Right kidney (tissue), 1 donor: ENCODE data around the gene NCAM1.
A peak's percentile ranks its signal among the peaks of the same experiment; 100 is the strongest.

ENCODE experiments used
- DNase-seq: peaks from one replicate; pipeline ENCODE4 v3.0.0-alpha.2; 2016

NCAM1 gene

DNA sequence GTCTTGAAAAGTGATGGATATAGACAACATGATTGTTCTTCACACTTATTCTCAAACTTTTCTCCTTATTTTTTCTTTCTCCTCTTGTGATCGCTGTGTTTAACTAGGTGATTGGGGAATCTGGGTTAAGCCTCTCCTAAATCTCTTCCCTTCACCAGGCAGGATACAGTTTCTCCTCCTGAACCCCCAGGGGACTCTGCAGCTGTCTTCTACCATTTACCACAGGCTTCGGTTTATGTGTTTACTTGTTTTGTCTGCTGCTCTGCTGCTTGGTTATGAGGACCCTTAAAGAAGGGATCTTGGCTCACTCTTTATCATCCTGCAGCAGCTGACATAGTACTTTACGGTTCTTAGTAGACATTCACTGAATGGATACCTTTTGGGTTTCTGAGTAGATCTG lies 124.2 kb downstream of the NCAM1 start:
- no peak for DNase-seq

DNA sequence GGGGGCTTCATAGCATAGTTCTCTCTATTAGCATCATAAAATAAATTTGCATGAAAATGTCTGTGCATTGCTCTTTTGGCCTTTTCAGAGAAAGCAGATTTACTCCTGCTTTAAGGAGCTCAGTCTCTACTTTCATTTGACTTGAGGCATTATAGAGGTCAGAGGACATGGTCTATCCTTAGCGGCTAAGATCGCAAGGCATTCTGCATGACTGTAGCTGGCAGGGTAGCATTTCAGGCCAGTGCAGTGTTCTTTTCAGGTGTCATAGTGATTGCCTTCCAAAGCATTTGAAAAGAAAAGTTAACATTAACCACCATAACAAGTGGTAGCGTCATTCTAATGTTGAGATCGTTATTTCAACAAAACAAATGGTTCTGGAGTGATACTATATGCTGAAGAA lies 126.5 kb downstream of the NCAM1 start:
- DNase-seq: no peak

DNA sequence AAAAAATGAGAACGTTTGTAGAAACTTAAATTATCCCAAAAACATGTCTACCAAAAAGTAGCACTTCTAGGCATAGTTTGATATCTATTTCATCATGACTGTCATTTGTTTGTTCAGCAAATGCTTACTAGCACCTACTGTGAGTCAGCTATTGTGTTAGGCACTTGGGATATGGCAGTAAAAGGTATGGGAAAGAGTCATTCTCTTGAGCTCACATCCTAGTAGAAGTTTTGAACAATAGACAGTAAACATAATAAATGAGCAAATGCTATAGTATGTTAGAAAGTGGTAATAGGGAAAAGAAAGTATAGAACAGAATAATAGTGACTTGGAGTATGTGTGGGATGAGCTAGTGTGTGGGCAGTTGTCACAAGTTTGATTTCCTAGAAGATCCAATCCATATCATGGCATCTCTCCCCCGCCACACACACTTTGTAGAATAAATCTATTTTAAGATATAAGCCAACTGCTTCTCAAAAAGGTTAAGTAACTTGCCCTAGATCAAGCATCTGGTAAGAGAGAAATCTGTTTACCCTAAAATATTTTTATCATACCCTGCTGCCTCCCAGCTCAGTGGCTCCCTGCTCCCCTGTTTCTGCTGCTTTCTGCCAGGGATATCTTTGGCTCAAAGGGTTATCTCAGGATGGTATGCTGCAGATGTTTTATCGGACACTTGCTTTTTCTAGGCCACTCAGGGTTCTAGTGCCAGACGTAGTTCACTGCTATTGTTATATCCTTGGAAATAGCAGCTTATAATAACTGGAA lies 129.7 kb downstream of the NCAM1 start:
- no peak for DNase-seq

- no peak for DNase-seq
Measured at GRCh38 chr11:113091481-113091780, 130.2 kb downstream of the NCAM1 start.

DNA sequence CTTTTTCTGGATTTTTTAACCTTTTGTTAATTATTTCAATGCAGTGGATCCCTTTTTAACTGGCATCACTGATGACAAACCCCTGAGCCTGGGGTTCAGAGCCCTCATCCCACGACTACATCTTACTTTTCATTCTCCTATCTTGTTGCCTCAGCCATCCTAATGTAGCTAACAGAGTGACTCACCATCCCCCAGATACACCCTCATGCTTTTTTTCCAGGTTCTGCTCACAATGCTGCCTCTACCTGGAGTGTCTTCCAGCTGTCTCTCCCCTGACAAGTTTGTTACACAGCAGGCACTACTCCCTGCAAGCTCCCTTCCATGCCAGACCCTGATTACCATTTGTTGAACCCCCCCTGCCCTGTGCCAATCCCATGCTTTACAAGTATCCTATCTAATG lies 135.4 kb downstream of the NCAM1 start:
- no peak for DNase-seq

GRCh38 chr11:113103932-113104690 lies 142.9 kb downstream of the NCAM1 start:
- no peak for DNase-seq

DNA sequence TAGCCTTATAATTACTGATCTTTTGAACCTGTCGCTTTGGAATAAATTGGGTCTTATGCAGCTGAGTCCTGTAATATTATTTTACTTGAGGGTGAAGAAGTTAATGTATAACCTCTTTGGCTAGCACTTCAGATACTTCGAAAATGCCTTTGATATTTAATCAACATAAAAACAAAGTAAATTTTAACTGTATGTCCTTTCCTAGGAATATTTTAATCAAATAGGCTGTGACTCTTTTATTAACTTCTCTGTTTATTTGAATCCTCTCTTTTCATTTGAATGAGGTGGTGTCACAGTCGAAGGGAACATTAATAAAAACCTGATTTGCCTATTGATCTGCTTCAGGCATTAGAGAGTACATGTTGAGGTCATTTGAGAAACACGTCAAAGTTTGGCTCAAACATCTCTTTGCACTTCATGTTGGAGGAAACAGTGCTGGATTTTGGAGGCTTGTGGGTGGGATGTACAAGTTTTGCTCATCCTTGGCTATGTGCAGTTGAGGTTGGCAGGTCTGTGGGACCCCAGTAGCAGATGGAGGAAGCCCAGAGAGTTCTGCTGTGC lies 143.6 kb downstream of the NCAM1 start:
- no peak for DNase-seq

DNA sequence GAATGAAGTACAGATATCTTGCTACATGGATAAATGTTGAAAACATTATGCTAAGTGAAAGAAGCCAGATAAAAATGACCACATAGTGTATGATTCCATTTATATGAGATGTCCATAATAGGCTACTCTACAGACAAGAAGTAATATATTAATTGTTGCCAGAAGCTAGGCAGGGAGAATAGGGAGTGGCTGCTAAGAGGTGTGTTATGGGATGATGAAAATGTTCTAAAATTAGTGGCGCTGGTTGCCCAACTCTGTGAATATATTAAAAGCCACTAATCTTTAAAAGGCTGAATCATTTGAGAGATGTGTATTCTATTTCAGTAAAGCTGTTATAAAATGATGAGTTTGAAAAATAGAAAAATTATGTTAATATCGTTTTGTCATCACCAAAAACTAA lies 144.4 kb downstream of the NCAM1 start:
- no peak for DNase-seq

GRCh38 chr11:113106507-113106906 lies 145.3 kb downstream of the NCAM1 start:
- DNase-seq: no peak

- no peak for DNase-seq
Measured at GRCh38 chr11:113110046-113110445, 148.8 kb downstream of the NCAM1 start.

DNA sequence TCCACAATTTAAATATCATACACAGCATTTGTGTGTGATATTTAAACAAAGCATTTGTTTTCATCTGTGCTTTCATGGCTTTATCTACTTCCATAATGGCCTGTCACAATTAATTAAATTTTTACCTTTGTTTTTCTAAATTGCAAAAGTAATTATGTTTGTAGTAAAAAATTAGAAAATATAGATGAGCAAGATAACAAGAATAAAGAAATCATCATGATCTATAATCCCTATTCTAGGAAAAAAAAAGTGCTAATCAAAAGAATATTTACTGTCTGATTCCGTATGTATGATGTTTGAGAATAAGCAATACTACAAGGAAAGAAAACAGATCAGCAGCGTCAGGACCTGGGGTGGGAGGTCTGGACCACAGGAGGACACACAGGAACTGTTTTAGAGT lies 149.9 kb downstream of the NCAM1 start:
- DNase-seq: no peak

- no peak for DNase-seq
Measured at GRCh38 chr11:113112307-113112706, 151.1 kb downstream of the NCAM1 start.

DNA sequence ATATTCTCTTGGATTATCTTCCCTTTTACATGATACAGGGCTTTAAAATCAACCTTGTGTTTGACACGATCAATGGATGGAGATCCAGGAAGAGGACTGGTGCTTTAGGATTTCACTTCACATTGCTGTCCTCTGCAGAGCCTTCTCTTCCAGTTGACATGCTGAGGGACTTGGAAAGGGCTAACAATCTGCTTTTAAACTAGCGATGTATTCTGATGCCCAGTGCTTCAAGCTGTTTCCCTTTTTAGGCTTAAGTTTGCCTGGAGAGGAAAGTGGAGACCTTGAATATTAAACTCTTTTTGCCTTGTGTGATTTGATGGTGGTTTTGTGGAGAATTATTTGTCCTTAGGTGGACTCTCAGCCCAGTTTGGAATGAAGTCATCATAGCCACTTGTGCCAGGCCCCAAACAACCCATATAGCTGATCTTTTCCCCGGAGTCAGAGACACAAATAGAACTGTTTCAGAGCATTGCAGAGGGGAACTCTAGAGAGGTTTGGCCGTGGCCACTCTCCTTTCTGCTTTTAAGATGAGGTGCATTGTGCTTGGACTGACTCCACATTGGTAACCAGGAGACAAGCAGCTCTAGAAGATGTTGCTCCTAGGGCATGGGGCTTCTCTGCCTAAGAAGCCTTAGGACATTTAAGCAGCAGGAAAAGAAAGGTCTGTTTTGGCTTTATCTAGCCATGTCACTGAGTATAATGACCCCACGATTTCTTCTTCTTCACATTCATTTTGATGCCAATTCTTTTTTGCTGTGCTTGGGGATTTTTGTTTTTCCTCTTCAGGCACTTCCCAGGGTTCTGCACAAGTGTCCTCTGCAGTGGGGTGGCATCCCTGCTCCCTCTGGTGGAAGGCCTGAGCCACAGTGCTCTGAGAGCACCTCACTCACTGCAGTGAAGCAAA lies 152.8 kb downstream of the NCAM1 start:
- DNase-seq: peak; percentile 46

DNA sequence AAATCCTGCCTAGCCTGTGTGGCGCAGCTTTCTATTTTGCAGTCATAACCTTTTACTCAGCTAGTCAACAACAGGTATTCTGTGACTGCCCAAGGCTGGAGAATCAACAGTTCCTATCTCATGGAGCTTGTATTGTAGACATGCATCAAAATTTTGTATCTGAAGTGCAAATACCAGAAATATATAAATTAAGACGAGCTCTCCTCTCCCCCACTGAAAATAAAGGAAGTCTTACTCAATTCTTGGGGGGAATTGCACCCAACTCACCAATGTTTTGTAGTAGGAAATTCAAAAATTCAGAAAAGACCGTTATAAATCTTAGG lies 153.4 kb downstream of the NCAM1 start:
- no peak for DNase-seq

GRCh38 chr11:113118104-113118503 lies 156.9 kb downstream of the NCAM1 start:
- no peak for DNase-seq

GRCh38 chr11:113119074-113119473 lies 157.9 kb downstream of the NCAM1 start:
- no peak for DNase-seq

DNA sequence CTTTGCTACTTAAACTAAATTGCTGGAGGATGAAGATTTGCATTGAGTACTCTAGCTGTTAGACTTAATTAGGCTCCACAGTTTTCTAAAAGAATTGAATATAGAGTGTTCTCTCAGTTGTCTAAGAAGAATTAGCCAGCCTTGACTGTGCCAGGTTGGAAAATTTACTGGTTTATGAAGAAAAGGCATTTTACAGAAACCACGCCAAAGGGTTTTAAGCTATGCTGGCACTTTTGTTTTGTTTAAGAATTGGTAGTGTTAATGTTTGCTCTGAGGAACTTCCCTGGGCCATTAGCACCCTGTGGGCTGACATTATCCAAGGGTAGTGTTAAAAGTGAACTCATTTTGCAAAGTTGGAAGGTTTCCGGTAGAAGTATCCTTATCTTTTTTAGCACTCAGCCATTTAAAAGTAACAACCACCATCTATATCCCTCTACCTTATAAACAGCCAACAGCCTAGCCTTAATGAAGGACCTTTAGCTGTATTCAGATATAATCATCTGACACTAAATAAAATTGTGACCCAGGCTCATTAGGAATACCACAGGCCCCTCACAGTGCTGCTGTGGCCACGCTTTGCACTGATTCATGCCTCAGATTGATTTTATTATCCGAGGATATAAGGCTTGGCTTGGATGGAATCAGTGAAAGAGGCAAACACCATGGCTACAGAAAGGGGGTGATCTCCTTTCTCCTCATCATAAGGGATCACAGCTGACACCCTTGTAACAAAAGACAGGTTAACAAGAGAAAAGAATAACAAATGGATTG lies 158.9 kb downstream of the NCAM1 start:
- no peak for DNase-seq

DNA sequence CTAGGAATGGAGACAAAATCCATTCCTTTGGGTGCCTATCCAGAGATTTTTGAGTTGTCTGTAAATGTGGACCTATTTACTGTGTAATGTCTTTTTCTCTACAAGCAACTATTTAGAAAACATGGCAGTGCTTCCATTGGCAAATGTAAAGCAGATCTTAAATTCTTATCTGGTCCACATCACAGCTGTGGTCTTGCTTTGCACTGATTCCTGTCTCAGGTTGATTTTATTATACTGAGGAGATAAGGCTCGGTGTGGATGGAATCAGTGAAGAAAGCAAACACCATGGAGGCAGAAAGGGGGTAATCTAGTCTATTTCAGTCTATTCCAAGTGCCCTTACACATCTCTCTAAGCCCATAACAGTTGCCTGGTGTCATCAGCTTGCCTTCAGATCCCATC lies 160.5 kb downstream of the NCAM1 start:
- DNase-seq: no peak

- no peak for DNase-seq
Measured at GRCh38 chr11:113124006-113124405, 162.8 kb downstream of the NCAM1 start.

DNA sequence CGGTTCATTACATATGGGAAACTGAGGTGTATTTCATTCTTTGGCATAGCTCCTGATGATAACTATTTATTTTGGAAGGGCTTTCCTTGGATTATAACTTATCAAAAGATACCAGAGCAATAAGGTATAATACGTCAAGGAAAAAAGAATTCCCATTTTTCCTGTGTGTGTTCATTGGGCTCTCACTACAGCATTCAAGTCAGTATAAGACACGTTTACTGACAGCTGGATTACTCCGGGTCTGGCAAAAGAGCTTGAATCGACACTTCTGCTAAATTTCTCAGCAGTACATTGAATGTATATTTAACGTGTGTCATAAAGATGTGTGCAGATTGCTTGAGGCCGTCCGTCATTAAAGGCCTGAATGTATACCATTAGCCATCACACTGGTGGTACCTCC lies 163.4 kb downstream of the NCAM1 start:
- no peak for DNase-seq

DNA sequence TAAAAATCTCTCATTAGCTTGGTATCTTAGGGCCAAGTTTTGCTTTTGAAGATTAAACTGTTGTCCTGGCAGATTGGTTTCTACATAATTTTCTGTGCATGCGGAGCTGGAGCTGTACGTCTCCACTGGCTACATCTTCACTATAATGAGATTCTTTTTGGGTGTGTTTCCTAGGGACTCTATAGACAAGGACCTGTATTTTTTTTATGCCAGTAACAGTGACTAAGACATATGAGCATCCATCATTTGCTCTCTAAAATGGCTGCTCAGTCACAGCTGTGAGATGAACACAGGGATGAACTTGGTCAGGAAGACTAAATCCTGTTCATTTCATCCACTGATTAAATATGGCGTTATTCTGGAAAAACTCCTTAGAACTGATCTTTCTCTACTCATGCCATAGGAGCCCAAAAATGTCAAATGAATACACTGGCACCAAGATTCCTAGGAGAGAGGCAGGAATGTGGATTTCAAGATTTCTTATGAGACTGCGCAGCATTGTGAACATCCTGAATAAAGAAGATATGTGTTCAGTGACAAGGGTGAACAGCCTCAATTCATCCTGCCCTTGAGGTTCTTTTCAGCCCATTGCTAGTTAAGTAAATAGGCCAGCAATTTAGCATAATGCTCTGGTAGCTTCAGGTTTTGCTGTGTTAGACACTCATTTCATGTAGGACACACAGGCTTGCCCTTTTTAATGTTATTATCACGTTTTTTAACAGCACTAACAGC lies 168.2 kb downstream of the NCAM1 start:
- DNase-seq: no peak
